K562 (cell line): ENCODE data around the gene TMC2. TPM values are rescaled to one million over a fixed set of nuclear protein-coding genes. Genes with fewer than 3 reads are reported as not detected.

Experiments
- ATF1 ChIP-seq, 2 experiments: fragments of 450-650 bp in 1 of 2; IDR thresholded peaks; 2 replicates each; pipeline ENCODE4 v1.6.1; 2016; ENCODE audit warnings: missing compliant biosample characterization in 1 of 2, missing genetic modification characterization in 1 of 2
- ETV5 ChIP-seq: sonication (generic); formaldehyde crosslinking; IDR thresholded peaks from 2 replicates; pipeline ENCODE4 v1.4.0; 2020; ENCODE audit warnings: low read depth, mild to moderate bottlenecking, missing genetic modification reagents
- HMG20B ChIP-seq: fragments of 250-450 bp; sonication (Bioruptor Pico); IDR thresholded peaks from 2 replicates; pipeline ENCODE4 v1.5.0; 2021; ENCODE audit warnings: mild to moderate bottlenecking
- RB1 ChIP-seq: fragments of 450-650 bp; IDR thresholded peaks from 2 replicates; pipeline ENCODE4 v1.6.1; 2017; ENCODE audit warnings: low read depth, mild to moderate bottlenecking
- ZBTB17 ChIP-seq: fragments of 450-650 bp; formaldehyde crosslinking; IDR thresholded peaks from 2 replicates; pipeline ENCODE4 v1.4.0; 2020; ENCODE audit warnings: mild to moderate bottlenecking
- ZNF282 ChIP-seq: sonication (generic); formaldehyde crosslinking; IDR thresholded peaks from 2 replicates; pipeline ENCODE4 v1.8.1; 2023; ENCODE audit warnings: missing genetic modification reagents
- polyA plus RNA-seq, 8 experiments: library from polyadenylated mRNA; depleted of rRNA in 4 of 8; stranded (reverse) in 5 of 8; unstranded in 3 of 8; fragments of >200 nt; fragmentation: Nextera tagmentation in 2 of 8; fragmentation: Illumina TruSeq in 1 of 8; extraction: Ambion mirVana in 2 of 8; extraction: Trizol in 1 of 8; gene quantifications; 2 replicates each; pipeline versions ENCODE4 v1.2.1 to v1.2.3, GENCODE V29; 2011 to 2014; ENCODE audit warnings: inconsistent platforms in 1 of 8, missing spikeins in 1 of 8
- total RNA-seq, 7 experiments: library from RNA; depleted of rRNA in 6 of 7; stranded (reverse); fragments of >200 nt in 6 of 7; fragmentation: Illumina TruSeq in 2 of 7; extraction: Trizol in 2 of 7; gene quantifications; 2 replicates each; pipeline versions ENCODE4 v1.2.1 to v1.2.3, GENCODE V29; 2011 to 2021; ENCODE audit warnings: low replicate concordance in 1 of 7
- TF ChIP-seq, protein P1 (sequence below): sonication (generic); formaldehyde crosslinking; IDR thresholded peaks from 2 replicates; pipeline ENCODE4 v1.8.0; 2023; ENCODE audit warnings: mild to moderate bottlenecking, missing genetic modification reagents
- TF ChIP-seq, protein P2 (sequence below): fragments of 250-450 bp; sonication (Bioruptor Pico); IDR thresholded peaks from 2 replicates; pipeline ENCODE4 v1.4.0; 2020; ENCODE audit warnings: mild to moderate bottlenecking
- TF ChIP-seq, protein P3 (sequence below): fragments of 200-800 bp; sonication (Bioruptor generic); IDR thresholded peaks from 2 replicates; pipeline ENCODE4 v1.6.1; 2016; ENCODE audit warnings: missing genetic modification characterization, missing compliant biosample characterization
- TF ChIP-seq, protein P4 (sequence below): fragments of 250-450 bp; sonication (Bioruptor Pico); IDR thresholded peaks from 2 replicates; pipeline ENCODE4 v1.8.0; 2021; ENCODE audit warnings: mild to moderate bottlenecking, moderate library complexity

The TMC2 gene
- total and polyA plus RNA-seq, 9 of the 15 experiments (the other 6 are each of a cell fraction or from before 2014, with no cell fraction given): not detected

DNA sequence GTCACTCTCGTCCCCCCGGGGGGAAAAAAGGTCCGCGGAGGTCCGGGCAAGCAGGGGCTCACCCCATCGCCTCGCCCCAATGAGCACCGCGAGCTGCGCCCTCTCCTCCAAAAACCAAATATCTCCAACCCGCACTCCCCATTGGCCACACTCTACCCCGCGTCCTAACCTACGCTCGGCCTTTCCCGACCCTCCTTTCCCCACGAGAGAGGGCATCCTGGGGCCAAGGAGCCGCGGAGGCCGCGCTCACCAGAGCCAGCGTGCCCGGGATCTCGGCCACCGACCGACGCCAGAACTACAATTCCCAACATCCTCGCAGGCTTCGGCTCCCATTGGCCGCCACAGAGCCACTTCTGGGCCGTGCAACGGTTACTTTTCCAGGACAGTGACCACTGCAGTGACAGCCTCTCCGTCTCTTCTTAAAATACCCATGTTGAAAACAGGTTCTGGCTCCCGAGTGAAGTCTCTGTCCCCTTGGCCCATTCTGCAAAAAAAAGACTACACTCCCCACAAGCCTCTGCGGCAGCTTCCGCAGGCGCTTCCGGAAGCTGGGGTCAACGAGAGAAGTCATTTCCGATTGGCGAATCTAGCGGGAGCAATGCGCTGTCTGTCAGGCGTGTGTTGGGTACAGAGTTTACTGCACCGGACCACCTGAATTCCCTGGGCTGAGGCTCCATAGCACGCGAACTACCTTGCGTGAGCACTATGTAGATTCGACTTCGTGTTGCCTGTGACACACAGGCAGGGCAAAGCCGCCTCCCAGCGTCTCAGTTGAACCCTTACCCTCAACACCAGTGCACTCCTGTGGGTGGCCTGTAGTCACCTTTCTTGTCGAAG, 27.5 kb upstream of the TMC2 start, which contains the start of gene ZNF343 (continued):
- TF ChIP-seq, protein P1, sequence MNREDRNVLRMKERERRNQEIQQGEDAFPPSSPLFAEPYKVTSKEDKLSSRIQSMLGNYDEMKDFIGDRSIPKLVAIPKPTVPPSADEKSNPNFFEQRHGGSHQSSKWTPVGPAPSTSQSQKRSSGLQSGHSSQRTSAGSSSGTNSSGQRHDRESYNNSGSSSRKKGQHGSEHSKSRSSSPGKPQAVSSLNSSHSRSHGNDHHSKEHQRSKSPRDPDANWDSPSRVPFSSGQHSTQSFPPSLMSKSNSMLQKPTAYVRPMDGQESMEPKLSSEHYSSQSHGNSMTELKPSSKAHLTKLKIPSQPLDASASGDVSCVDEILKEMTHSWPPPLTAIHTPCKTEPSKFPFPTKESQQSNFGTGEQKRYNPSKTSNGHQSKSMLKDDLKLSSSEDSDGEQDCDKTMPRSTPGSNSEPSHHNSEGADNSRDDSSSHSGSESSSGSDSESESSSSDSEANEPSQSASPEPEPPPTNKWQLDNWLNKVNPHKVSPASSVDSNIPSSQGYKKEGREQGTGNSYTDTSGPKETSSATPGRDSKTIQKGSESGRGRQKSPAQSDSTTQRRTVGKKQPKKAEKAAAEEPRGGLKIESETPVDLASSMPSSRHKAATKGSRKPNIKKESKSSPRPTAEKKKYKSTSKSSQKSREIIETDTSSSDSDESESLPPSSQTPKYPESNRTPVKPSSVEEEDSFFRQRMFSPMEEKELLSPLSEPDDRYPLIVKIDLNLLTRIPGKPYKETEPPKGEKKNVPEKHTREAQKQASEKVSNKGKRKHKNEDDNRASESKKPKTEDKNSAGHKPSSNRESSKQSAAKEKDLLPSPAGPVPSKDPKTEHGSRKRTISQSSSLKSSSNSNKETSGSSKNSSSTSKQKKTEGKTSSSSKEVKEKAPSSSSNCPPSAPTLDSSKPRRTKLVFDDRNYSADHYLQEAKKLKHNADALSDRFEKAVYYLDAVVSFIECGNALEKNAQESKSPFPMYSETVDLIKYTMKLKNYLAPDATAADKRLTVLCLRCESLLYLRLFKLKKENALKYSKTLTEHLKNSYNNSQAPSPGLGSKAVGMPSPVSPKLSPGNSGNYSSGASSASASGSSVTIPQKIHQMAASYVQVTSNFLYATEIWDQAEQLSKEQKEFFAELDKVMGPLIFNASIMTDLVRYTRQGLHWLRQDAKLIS: no peak
- TF ChIP-seq, protein P2, sequence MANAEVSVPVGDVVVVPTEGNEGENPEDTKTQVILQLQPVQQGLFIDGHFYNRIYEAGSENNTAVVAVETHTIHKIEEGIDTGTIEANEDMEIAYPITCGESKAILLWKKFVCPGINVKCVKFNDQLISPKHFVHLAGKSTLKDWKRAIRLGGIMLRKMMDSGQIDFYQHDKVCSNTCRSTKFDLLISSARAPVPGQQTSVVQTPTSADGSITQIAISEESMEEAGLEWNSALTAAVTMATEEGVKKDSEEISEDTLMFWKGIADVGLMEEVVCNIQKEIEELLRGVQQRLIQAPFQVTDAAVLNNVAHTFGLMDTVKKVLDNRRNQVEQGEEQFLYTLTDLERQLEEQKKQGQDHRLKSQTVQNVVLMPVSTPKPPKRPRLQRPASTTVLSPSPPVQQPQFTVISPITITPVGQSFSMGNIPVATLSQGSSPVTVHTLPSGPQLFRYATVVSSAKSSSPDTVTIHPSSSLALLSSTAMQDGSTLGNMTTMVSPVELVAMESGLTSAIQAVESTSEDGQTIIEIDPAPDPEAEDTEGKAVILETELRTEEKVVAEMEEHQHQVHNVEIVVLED (CRISPR knock-in tag): no peak
- TF ChIP-seq HMG20B (CRISPR knock-in tag) (no peak), ATF1 (CRISPR knock-in tag; IDR thresholded peaks at IDR 0.05) (no peak), ATF1 (tag; IDR thresholded peaks at IDR 0.05) (peak; percentile 72), ETV5 (CRISPR knock-in tag) (0 out of 2 replicates have a peak, but pooled peaks have one; percentile 50), RB1 (no peak), ZBTB17 (CRISPR knock-in tag) (no peak), ZNF282 (CRISPR knock-in tag) (no peak)
- TF ChIP-seq, protein P3, sequence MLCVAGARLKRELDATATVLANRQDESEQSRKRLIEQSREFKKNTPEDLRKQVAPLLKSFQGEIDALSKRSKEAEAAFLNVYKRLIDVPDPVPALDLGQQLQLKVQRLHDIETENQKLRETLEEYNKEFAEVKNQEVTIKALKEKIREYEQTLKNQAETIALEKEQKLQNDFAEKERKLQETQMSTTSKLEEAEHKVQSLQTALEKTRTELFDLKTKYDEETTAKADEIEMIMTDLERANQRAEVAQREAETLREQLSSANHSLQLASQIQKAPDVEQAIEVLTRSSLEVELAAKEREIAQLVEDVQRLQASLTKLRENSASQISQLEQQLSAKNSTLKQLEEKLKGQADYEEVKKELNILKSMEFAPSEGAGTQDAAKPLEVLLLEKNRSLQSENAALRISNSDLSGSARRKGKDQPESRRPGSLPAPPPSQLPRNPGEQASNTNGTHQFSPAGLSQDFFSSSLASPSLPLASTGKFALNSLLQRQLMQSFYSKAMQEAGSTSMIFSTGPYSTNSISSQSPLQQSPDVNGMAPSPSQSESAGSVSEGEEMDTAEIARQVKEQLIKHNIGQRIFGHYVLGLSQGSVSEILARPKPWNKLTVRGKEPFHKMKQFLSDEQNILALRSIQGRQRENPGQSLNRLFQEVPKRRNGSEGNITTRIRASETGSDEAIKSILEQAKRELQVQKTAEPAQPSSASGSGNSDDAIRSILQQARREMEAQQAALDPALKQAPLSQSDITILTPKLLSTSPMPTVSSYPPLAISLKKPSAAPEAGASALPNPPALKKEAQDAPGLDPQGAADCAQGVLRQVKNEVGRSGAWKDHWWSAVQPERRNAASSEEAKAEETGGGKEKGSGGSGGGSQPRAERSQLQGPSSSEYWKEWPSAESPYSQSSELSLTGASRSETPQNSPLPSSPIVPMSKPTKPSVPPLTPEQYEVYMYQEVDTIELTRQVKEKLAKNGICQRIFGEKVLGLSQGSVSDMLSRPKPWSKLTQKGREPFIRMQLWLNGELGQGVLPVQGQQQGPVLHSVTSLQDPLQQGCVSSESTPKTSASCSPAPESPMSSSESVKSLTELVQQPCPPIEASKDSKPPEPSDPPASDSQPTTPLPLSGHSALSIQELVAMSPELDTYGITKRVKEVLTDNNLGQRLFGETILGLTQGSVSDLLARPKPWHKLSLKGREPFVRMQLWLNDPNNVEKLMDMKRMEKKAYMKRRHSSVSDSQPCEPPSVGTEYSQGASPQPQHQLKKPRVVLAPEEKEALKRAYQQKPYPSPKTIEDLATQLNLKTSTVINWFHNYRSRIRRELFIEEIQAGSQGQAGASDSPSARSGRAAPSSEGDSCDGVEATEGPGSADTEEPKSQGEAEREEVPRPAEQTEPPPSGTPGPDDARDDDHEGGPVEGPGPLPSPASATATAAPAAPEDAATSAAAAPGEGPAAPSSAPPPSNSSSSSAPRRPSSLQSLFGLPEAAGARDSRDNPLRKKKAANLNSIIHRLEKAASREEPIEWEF: no peak
- TF ChIP-seq, protein P4, sequence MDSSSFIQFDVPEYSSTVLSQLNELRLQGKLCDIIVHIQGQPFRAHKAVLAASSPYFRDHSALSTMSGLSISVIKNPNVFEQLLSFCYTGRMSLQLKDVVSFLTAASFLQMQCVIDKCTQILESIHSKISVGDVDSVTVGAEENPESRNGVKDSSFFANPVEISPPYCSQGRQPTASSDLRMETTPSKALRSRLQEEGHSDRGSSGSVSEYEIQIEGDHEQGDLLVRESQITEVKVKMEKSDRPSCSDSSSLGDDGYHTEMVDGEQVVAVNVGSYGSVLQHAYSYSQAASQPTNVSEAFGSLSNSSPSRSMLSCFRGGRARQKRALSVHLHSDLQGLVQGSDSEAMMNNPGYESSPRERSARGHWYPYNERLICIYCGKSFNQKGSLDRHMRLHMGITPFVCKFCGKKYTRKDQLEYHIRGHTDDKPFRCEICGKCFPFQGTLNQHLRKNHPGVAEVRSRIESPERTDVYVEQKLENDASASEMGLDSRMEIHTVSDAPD (CRISPR knock-in tag): no peak
